Endodermal cell (in vitro differentiated cells): ENCODE data around the gene TRABD2B. TPM values are rescaled to one million over a fixed set of nuclear protein-coding genes. Genes with fewer than 3 reads are reported as not detected.

Experiments used
- DNase-seq: peaks from one replicate; pipeline ENCODE4 v3.0.0-alpha.2; 2017
- H3K27ac ChIP-seq: 2 replicates; pipeline ENCODE4 v1.5.1; 2013; ENCODE audit warnings: mild to moderate bottlenecking, low read depth, low read length, moderate library complexity
- H3K27me3 ChIP-seq: 2 replicates; pipeline ENCODE4 v1.6.1; 2013; ENCODE audit warnings: mild to moderate bottlenecking, low read length, moderate library complexity; ENCODE audit not compliant: insufficient read depth, control insufficient read depth, poor library complexity, severe bottlenecking
- H3K36me3 ChIP-seq: 2 replicates; pipeline ENCODE4 v1.7.0; 2013; ENCODE audit warnings: mild to moderate bottlenecking, low read length, moderate library complexity; ENCODE audit not compliant: control insufficient read depth, insufficient read depth
- H3K4me1 ChIP-seq: one replicate; pipeline ENCODE4 v1.7.0; 2013; ENCODE audit warnings: low read length; ENCODE audit not compliant: control insufficient read depth, insufficient read depth
- H3K4me3 ChIP-seq: 2 replicates; pipeline ENCODE4 v1.5.1; 2013; ENCODE audit warnings: mild to moderate bottlenecking, low read length, moderate library complexity
- H3K9ac ChIP-seq: 2 replicates; pipeline ENCODE4 v1.6.1; 2013; ENCODE audit warnings: mild to moderate bottlenecking, low read length, moderate library complexity; ENCODE audit not compliant: poor library complexity, severe bottlenecking; ENCODE audit errors: extremely low read depth
- H3K9me3 ChIP-seq: 2 replicates; pipeline ENCODE4 v1.6.1; 2013; ENCODE audit warnings: mild to moderate bottlenecking, low read length, moderate library complexity; ENCODE audit not compliant: control insufficient read depth
- H3K27ac Mint-ChIP-seq: 2 replicates; pipeline ENCODE4 v1.8.0; 2020; ENCODE audit warnings: mixed read lengths
- H3K27me3 Mint-ChIP-seq: 2 replicates; pipeline ENCODE4 v1.8.0; 2021; ENCODE audit warnings: mild to moderate bottlenecking, mixed read lengths; ENCODE audit not compliant: insufficient read depth
- H3K36me3 Mint-ChIP-seq: 2 replicates; pipeline ENCODE4 v1.8.0; 2020; ENCODE audit warnings: low read depth, mixed read lengths
- H3K4me1 Mint-ChIP-seq: 2 replicates; pipeline ENCODE4 v1.8.0; 2020; ENCODE audit warnings: mixed read lengths
- H3K4me3 Mint-ChIP-seq: 2 replicates; pipeline ENCODE4 v1.8.0; 2020; ENCODE audit warnings: mild to moderate bottlenecking, moderate library complexity, mixed read lengths
- H3K9me3 Mint-ChIP-seq: 2 replicates; pipeline ENCODE4 v1.8.0; 2020; ENCODE audit warnings: mild to moderate bottlenecking, mixed read lengths
- CTCF ChIP-seq: fragments of 200-600 bp; sonication (generic); conservative IDR thresholded peaks from 2 replicates; pipeline ENCODE4 v1.5.0; 2021; ENCODE audit warnings: antibody characterized with exemption, mild to moderate bottlenecking
- WGBS, 2 experiments: methylation state at CpG; one replicate each; pipeline versions ENCODE4 v1.1.5 to v1.1.7; 2013; ENCODE audit warnings: missing lambda C conversion rate in 2 of 2, mixed read lengths in 1 of 2; ENCODE audit not compliant: insufficient coverage in 1 of 2, insufficient read length in 1 of 2; 5-methylcytosine and 5-hydroxymethylcytosine counted together
- total RNA-seq, 2 donors: library from RNA; stranded (reverse); fragmentation: NEBNext Ultra II Directional in 1 of 2; extraction: Animal tissue kit (Norgen Biotek cat#: 25700) in 1 of 2; gene quantifications; 2 replicates in 1 of 2; 3 replicates in 1 of 2; pipeline ENCODE4 v1.2.1, GENCODE V29; 2021

Gene TRABD2B
- total RNA-seq, 2 donors from 2014 or later: 24.4 to 28.0 TPM

- Histone ChIP-seq H3K36me3 (no peaks in the 10 kb centered on the region), H3K27ac (no peak overlapping the region), H3K9me3 (no peaks in the 10 kb centered on the region), H3K4me1 (peaks cover 6% of the 10 kb centered on the region), H3K27me3 (peaks cover under 1% of the 10 kb centered on the region), H3K4me3 (no peak overlapping the region), H3K9ac (no peak overlapping the region)
- no peak overlapping the region for H3K4me3 Mint-ChIP-seq
- TF ChIP-seq CTCF: peak; percentile 94
- H3K27me3 Mint-ChIP-seq: peaks cover 8% of the 10 kb centered on the region
- H3K27ac Mint-ChIP-seq: no peak overlapping the region
- peaks cover 25% of the 10 kb centered on the region for H3K4me1 Mint-ChIP-seq
- WGBS, 2 experiments: 80 to 84% methylated on average over 2 to 8 of the region's 8 CpGs
- H3K9me3 Mint-ChIP-seq: no peaks in the 10 kb centered on the region
- H3K36me3 Mint-ChIP-seq: no peaks in the 10 kb centered on the region
- DNase-seq: peak; percentile 95
These were observed 241.8 kb downstream of the TRABD2B start for GRCh38 chr1:47755101-47755990.

GRCh38 chr1:47754221-47754620 is 243.0 kb downstream of the TRABD2B start:
- no peaks in the 10 kb centered on the region for H3K36me3 Mint-ChIP-seq
- DNase-seq: peak; percentile 31
- H3K9me3 Mint-ChIP-seq: no peaks in the 10 kb centered on the region
- no peak for TF ChIP-seq CTCF
- no peak overlapping the region for H3K4me3 Mint-ChIP-seq
- Histone ChIP-seq H3K4me1 (peaks cover 6% of the 10 kb centered on the region), H3K36me3 (no peaks in the 10 kb centered on the region), H3K9me3 (no peaks in the 10 kb centered on the region), H3K27me3 (peaks cover 11% of the 10 kb centered on the region), H3K9ac (no peak overlapping the region), H3K27ac (no peak overlapping the region), H3K4me3 (no peak overlapping the region)
- WGBS, 2 experiments: 93 to 95% methylated on average over 5 to 6 of the region's 6 CpGs
- H3K4me1 Mint-ChIP-seq: peaks cover 18% of the 10 kb centered on the region
- H3K27ac Mint-ChIP-seq: no peak overlapping the region
- H3K27me3 Mint-ChIP-seq: peaks cover 10% of the 10 kb centered on the region

GRCh38 chr1:47753808-47754207 is 243.4 kb downstream of the TRABD2B start:
- no peak for DNase-seq
- H3K4me3 Mint-ChIP-seq: no peak overlapping the region

More at GRCh38 chr1:47753808-47754207, 243.4 kb downstream of the TRABD2B start:
- Histone ChIP-seq H3K36me3 (no peaks in the 10 kb centered on the region), H3K27me3 (peaks cover 16% of the 10 kb centered on the region), H3K9me3 (no peaks in the 10 kb centered on the region), H3K9ac (no peak overlapping the region), H3K4me1 (peaks cover 6% of the 10 kb centered on the region), H3K27ac (no peak overlapping the region), H3K4me3 (no peak overlapping the region)
- Mint-ChIP-seq H3K36me3 (no peaks in the 10 kb centered on the region), H3K27ac (no peak overlapping the region), H3K27me3 (peaks cover 10% of the 10 kb centered on the region), H3K4me1 (peaks cover 18% of the 10 kb centered on the region), H3K9me3 (no peaks in the 10 kb centered on the region)
- WGBS, 2 experiments: 89 to 100% methylated on average over 1 of the region's 1 CpG
- no peak for TF ChIP-seq CTCF
